Stimulated activated CD4-positive, alpha-beta T cell treated with anti-CD3 and anti-CD28 coated beads, Interleukin-4, amount 100 ng/mL, for 1 hour (primary cell): Measurements from ENCODE around the gene COX20.

Experiments used
- DNase-seq: peaks from one replicate; pipeline ENCODE4 v3.0.0-alpha.2; 2020

The COX20 gene

DNA sequence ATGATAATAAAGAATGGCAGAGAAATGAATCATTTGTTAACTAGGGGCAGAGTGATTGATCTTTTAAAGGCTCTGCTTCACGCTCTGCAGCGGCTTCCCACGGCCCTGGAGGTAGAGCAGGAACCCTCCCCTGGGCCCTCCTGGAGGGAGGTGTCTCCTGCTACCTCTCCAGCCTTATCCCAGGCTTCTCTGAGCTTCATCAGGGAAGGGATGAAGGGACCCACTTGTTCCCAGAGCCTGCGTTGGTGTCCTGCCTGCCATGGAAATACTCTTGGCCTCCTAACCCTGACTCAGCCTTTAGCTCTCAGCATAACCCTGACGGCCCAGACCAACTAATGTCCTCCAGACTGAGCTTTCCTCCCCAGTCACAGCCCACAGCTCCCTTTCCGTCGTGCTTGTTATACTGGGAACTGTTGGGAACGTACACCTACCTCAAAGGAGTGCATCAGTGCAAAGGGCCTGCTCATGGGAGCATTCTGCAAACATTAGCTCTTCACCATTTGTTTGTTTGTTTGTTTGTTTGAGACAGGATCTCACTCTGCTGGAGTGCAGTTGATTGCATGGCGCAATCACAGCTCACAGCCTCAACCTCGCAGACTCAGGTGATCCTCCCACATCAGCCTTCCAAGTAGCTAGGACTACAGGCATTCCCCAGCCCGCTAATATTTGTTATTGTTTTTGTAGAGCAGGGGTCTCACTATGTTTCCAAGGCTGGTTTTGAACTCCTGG lies 46.3 kb downstream of the COX20 start:
- DNase-seq, result no peak

DNA sequence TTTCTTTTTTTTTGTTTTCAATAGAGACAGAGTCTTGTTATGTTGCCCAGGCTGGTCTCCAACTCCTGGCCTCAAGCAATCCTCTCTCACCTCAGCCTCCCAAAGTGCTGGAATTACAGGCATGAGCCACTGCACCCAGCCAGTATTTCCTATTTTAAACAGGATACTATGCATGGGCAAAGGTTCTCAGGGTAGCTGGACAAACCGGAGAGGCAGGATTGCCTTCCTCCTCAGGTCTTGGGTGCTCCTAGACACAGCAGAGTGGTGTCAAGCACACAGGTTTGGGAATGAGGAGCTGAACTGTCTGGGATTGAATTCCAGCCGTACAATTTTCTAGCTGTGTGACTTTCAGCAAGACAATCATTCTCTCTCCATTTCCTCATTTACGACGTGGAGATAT lies 51.8 kb downstream of the COX20 start:
- no peak for DNase-seq

DNA sequence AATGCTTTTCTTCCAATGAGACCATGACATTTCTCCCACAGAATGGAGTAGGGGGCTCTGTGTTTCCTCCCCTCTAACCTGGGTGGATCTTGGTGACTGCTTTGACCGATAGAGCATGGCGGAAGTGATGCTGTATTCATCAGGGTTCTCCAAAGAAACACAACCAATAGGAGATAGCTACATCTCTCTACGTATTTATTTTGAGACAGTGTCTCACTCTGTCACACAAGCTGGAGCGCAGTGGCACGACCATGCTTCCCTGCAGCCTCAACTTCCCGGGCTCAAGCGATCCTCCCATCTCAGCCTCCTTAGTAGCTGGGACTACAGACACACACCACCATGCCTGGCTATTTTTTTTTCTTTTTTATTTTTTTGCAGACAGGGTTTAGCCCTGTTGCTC lies 58.4 kb downstream of the COX20 start:
- DNase-seq, result no peak
